ENCODE data around the gene LRRC3.

DNA sequence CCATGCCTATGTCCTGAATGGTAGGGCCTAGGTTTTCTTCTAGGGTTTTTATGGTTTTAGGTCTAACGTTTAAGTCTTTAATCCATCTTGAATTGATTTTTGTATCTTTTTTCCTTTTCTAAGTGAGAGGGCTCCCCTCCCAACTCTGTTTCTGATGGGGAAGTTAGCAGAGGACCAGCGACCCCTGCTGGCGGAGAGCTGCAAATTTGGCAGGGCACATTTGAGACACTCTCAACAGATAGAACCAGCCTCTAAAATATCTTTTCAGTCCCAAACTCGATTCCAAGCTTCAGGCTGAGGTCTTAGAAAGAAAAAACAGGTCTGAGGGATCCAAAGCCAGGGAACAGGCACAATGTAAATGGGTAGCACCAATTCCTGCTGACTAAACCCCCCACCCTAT, 32.5 kb downstream of the LRRC3 start:
- TF ChIP-seq RAD21 (IDR thresholded peaks at IDR 0.05 in 1 of 2, conservative IDR thresholded peaks at IDR 0.05 in 1 of 2; ENCODE audit: low read depth in 2 of 2, low read length in 2 of 2) (peak; percentile 58 to 65), ZNF274 (IDR thresholded peaks at IDR 0.05; ENCODE audit: borderline replicate concordance, extremely low read depth, low read length) (no peak), HDAC2 (IDR thresholded peaks at IDR 0.05; ENCODE audit: borderline replicate concordance in 1 of 2, low read depth in 2 of 2, low read length in 2 of 2) (no peak), EZH2 (IDR thresholded peaks at IDR 0.05; ENCODE audit: low read depth, low read length, severe bottlenecking) (no peak), GABPA (IDR thresholded peaks at IDR 0.05; ENCODE audit: borderline replicate concordance, insufficient read depth, low read length) (no peak), TAF1 (IDR thresholded peaks at IDR 0.05; ENCODE audit: low read depth, low read length) (no peak), POLR2A (IDR thresholded peaks at IDR 0.05; ENCODE audit: control extremely low read depth in 1 of 2, low read depth in 2 of 2, low read length in 2 of 2) (no peak), SIRT6 (IDR thresholded peaks at IDR 0.05; ENCODE audit: low read length) (no peak), BACH1 (IDR thresholded peaks at IDR 0.05; ENCODE audit: low read length) (no peak), JUND (IDR thresholded peaks at IDR 0.05; ENCODE audit: low read length) (no peak)
- TF ChIP-seq, protein P1, sequence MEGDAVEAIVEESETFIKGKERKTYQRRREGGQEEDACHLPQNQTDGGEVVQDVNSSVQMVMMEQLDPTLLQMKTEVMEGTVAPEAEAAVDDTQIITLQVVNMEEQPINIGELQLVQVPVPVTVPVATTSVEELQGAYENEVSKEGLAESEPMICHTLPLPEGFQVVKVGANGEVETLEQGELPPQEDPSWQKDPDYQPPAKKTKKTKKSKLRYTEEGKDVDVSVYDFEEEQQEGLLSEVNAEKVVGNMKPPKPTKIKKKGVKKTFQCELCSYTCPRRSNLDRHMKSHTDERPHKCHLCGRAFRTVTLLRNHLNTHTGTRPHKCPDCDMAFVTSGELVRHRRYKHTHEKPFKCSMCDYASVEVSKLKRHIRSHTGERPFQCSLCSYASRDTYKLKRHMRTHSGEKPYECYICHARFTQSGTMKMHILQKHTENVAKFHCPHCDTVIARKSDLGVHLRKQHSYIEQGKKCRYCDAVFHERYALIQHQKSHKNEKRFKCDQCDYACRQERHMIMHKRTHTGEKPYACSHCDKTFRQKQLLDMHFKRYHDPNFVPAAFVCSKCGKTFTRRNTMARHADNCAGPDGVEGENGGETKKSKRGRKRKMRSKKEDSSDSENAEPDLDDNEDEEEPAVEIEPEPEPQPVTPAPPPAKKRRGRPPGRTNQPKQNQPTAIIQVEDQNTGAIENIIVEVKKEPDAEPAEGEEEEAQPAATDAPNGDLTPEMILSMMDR (IDR thresholded peaks at IDR 0.05; ENCODE audit: control extremely low read depth in 1 of 3, insufficient read depth in 1 of 3, low read depth in 1 of 3, low read length in 3 of 3), result peak; percentile 65 to 79 (median 68)
- TF ChIP-seq, protein P2, sequence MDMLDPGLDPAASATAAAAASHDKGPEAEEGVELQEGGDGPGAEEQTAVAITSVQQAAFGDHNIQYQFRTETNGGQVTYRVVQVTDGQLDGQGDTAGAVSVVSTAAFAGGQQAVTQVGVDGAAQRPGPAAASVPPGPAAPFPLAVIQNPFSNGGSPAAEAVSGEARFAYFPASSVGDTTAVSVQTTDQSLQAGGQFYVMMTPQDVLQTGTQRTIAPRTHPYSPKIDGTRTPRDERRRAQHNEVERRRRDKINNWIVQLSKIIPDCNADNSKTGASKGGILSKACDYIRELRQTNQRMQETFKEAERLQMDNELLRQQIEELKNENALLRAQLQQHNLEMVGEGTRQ (IDR thresholded peaks at IDR 0.05; ENCODE audit: low read length), result no peak
- TF ChIP-seq, protein P3, sequence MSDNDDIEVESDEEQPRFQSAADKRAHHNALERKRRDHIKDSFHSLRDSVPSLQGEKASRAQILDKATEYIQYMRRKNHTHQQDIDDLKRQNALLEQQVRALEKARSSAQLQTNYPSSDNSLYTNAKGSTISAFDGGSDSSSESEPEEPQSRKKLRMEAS (IDR thresholded peaks at IDR 0.05), result no peak

All from H1 (cell line).